OCI-LY7 (cell line): ENCODE data around the gene ASAP3.

Experiments used
- CTCF ChIP-seq: fragments of 200-600 bp; sonication (generic); conservative IDR thresholded peaks from 2 replicates; pipeline ENCODE4 v1.5.1; 2014; ENCODE audit warnings: mild to moderate bottlenecking, antibody characterized with exemption, low read length, moderate library complexity, mixed read lengths
- EZH2phosphoT487 ChIP-seq: fragments of 200-600 bp; sonication (generic); IDR thresholded peaks from 2 replicates; pipeline ENCODE4 v1.6.1; 2018; ENCODE audit warnings: low read depth, borderline replicate concordance, mild to moderate bottlenecking, mixed run types, antibody characterized with exemption, low read length, moderate library complexity, mixed read lengths

- TF ChIP-seq CTCF (no peak), EZH2phosphoT487 (no peak)
These were observed 40.2 kb upstream of the ASAP3 start for GRCh38 chr1:23524163-23524562.
